NCI-H82 treated with DMSO at 0.1 percent for 48 hours (cell line): ENCODE measurements around the gene CNTNAP5.

Experiments used
- DNase-seq: peaks from one replicate; lab custom pipeline; 2025; ENCODE audit not compliant: unreplicated experiment; lab: John Stamatoyannopoulos, UW

The CNTNAP5 gene

GRCh38 chr2:124053796-124054195 lies 28.7 kb downstream of the CNTNAP5 start:
- no peak for DNase-seq

DNA sequence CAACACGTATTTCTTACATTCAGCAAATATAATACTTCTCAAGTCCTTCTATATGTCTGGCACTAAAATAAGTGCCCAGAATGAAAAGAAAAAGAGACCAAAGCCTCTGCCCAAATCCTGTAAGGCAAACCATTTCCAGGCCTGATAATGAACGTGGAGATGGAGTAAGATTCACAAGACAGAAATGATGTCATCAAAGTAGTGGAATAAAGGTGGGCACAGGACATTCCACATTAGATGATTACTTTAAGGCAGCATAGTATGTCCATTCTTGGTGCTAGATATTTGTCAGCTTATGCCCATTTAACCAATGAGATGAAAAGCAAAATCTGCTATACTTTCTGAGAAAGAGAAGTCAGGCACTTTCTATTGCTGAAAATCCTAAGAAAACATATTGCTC lies 38.5 kb downstream of the CNTNAP5 start:
- no peak for DNase-seq

GRCh38 chr2:124065636-124066035 lies 40.5 kb downstream of the CNTNAP5 start:
- peak; percentile 16 for DNase-seq

- DNase-seq: no peak
Measured at GRCh38 chr2:124066776-124067175, 41.7 kb downstream of the CNTNAP5 start.

- DNase-seq: no peak
Measured at GRCh38 chr2:124079045-124079444, 54.0 kb downstream of the CNTNAP5 start.

DNA sequence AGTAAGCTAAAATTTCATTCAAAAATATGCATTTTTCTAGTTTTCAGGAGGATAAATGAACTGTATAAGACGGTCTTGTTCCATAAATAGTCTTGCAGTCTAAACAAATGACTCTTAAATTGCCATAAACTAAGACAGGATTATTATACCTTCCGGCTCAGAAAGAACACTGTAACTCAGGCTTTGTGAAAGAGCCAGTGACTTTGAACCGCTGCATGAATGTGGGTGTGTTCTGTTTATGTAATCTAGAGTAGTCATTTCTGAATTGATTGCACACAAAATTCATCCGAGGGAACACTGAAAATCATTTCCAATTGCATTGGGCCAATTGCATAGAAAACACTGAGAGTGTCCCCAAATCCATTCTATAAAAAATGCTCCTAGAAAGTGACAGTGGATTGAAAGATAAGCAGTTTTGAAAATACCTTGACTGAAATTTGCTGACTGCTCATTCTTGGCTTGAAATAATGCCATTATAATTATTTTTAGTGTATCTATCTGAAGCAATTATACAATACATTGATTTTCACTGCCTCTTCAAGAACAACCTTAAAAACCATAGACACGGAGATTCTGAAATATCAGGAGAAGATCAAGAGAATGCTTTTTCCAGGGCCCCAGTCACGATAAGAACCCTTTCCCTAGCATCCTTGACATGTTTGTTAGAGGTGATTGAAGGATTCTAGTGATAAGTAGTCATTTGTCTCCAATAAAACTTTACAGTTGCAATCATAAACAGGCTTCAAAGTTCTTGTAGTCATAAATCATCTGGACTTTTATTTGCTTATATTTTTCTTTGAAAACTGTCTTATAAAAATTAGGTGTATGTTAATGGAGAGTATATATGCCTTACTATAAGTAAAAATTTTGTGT lies 55.4 kb downstream of the CNTNAP5 start:
- DNase-seq: no peak

- DNase-seq: no peak
Measured at GRCh38 chr2:124081154-124081716, 56.1 kb downstream of the CNTNAP5 start.

- no peak for DNase-seq
Measured at GRCh38 chr2:124088616-124089015, 63.5 kb downstream of the CNTNAP5 start.

- no peak for DNase-seq
Measured at GRCh38 chr2:124091721-124092120, 66.6 kb downstream of the CNTNAP5 start.

DNA sequence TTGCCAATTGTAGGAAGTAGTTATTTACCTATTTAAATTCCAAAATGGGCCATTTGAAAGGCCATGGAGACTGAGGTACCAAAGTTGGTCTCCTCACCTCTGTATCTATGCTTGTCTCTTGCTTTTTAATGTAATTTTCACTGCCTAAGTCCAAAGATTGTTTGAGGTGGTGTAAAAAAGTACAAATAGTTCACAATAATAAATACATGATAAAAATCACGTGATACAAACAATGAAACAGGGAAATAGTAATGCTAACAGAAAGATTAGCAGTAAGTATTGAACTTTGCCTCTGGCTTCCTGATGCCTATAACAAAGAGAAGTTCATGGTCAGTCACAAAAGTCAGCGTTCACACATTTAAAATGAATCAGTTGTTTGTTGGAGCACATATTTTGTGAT lies 67.6 kb downstream of the CNTNAP5 start:
- no peak for DNase-seq

- no peak for DNase-seq
Measured at GRCh38 chr2:124104914-124105313, 79.8 kb downstream of the CNTNAP5 start.

DNA sequence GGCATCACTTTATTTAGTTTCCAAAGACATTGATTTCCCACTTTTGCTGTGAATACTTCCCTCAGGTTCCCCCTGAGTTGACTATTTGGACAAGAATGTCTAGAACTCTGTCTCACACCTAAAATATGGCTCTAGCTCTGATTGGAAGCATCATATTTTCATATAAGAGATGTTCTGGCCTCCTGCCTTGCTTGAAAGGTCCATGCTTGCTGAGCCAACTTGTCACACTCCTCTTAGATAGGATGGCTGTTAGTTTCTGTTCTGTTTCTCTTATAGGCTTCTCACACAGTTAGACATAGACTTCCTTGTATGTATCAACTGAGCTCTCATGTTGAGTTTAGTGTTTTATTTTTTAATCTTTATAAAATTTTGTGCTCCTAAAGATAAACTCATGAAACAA lies 87.1 kb downstream of the CNTNAP5 start:
- no peak for DNase-seq

DNA sequence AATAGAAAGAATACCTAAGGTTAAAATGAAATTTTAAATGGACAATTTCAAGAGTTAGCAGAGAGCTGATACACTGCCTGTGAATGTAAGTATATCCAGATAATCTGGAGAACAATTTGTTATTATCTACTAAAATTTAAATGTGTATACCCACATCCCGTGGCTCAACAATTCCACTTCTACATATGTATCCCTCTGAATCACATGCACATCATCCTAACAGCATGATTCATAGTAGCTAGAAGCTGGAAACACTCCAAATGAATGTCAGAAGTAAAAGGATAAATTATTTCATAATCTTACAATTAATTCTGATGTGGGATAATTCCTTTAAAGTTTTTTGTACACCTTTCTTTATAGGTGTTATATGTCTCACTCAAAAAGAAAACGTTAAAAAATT lies 87.9 kb downstream of the CNTNAP5 start:
- DNase-seq: no peak

GRCh38 chr2:124120246-124120645 lies 95.2 kb downstream of the CNTNAP5 start:
- DNase-seq: no peak

GRCh38 chr2:124121106-124121505 lies 96.0 kb downstream of the CNTNAP5 start:
- no peak for DNase-seq

GRCh38 chr2:124121760-124122275 lies 96.7 kb downstream of the CNTNAP5 start:
- DNase-seq: no peak

GRCh38 chr2:124122340-124122739 lies 97.3 kb downstream of the CNTNAP5 start:
- DNase-seq: no peak

- DNase-seq: no peak
Measured at GRCh38 chr2:124131276-124131675, 106.2 kb downstream of the CNTNAP5 start.

DNA sequence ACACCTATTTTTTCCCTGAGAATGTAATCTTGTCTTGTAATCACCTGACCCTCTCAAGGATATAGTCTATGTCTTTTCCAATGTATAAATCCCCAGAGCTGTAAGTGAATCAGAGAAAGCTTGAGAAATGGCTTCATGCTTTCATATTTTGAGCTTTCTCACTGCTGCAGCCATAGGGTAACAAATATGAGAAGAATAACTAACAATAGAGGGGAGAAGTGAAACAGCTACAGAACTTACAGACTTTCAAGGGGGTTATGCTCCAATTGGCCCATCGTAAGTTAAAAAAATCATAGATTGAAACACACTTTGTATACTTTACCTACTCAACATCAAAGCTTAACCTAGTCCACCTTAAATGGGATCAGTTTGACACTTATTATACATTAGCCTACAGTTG lies 111.0 kb downstream of the CNTNAP5 start:
- DNase-seq: no peak

- no peak for DNase-seq
Measured at GRCh38 chr2:124138076-124138475, 113.0 kb downstream of the CNTNAP5 start.

GRCh38 chr2:124145982-124146381 lies 120.9 kb downstream of the CNTNAP5 start:
- no peak for DNase-seq

DNA sequence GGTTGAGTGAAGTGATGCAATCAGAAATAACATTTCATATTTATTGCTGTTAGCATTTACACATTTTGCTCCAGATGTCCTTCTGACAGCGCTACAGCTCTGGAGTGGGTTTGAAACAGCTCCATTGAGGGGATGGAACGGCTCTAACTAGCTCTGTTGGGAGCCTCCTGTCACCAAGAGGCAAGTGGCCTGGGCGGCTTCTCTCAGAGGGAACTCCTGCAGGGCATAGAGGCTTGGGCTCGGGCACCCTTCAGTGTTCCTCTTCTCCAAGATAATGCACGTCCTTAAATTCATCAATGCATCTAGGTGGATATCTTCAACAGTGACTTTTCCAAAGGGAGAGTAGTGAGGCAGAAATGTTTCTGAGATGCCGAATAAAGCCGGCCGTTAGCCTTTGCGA lies 122.5 kb downstream of the CNTNAP5 start:
- no peak for DNase-seq
